GM12874 (cell line): Measurements from ENCODE around the gene TAS2R39.

ENCODE experiments used
- TF ChIP-seq, protein P1 (sequence below): IDR thresholded peaks from 2 replicates; pipeline ENCODE4 v1.5.1; 2011; ENCODE audit warnings: low read depth, mild to moderate bottlenecking, control low read depth, low read length, moderate library complexity; ENCODE audit not compliant: insufficient read depth

Gene TAS2R39

DNA sequence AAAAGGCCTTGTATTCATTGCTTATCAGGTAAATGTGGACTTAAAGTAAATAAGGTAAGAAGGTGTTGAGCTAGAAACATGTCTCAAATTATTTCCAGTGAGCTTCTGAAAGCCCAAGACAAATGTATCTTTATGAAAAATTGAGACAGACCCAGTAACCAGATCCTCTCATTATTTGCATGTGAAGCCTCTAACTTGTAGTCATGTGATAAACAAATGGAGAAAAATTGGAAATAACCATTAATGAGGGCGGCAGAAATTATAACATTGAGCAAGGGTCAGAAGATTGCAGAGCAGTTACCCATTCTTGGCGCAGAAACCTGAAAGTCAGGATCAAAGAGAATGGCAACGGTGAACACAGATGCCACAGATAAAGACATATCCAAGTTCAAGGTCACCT lies 38.5 kb downstream of the TAS2R39 start, which contains the start of gene TAS2R40:
TSS of gene TAS2R40 (plus strand) at position 301 of the 400 bp plus-strand sequence. CDS start at position 343, 42 bp downstream.
- TF ChIP-seq, protein P1, sequence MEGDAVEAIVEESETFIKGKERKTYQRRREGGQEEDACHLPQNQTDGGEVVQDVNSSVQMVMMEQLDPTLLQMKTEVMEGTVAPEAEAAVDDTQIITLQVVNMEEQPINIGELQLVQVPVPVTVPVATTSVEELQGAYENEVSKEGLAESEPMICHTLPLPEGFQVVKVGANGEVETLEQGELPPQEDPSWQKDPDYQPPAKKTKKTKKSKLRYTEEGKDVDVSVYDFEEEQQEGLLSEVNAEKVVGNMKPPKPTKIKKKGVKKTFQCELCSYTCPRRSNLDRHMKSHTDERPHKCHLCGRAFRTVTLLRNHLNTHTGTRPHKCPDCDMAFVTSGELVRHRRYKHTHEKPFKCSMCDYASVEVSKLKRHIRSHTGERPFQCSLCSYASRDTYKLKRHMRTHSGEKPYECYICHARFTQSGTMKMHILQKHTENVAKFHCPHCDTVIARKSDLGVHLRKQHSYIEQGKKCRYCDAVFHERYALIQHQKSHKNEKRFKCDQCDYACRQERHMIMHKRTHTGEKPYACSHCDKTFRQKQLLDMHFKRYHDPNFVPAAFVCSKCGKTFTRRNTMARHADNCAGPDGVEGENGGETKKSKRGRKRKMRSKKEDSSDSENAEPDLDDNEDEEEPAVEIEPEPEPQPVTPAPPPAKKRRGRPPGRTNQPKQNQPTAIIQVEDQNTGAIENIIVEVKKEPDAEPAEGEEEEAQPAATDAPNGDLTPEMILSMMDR, result no peak

- TF ChIP-seq, protein P1, result no peak
Measured at GRCh38 chr7:143222782-143223181, 39.6 kb downstream of the TAS2R39 start.

- TF ChIP-seq, protein P1, result no peak
Measured at GRCh38 chr7:143223784-143224183, 40.6 kb downstream of the TAS2R39 start.

DNA sequence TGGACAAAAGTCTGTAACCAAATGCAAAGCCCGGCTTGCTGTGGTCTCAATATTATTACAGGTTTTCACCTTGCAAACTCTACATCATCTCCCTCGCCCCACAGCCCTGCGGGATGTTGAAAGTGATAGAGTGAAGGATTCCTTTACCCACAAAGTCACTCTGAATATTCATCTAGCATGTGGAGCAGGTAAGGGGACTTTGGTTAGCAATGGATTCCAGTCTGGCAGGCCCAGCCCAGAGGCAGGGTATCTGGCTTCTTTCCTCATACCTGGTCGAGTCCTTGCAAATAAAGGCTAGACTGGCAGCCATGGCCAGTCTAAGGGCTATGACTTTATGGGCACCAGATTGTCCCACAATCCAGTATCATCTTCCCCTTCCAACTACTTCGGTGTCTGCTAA lies 41.8 kb downstream of the TAS2R39 start:
- TF ChIP-seq, protein P1, result no peak

DNA sequence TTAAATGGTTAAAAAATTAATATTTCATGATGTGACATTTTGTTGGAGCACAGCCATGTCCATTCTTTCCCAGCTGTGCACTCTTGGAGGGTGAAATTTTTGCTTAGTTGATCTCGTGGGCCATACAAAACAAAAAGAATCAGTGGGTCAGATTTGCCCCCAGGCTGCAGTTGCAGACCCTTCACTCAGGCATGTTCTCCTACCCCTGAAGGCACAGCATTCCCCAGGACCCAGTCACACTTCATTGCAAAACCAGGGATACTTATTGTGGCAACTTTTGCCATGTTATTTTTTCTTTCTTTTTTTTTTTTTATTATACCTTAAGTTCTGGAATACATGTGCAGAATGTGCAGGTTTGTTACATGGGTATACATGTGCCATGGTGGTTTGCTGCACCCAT lies 44.6 kb downstream of the TAS2R39 start:
- TF ChIP-seq, protein P1, result no peak

DNA sequence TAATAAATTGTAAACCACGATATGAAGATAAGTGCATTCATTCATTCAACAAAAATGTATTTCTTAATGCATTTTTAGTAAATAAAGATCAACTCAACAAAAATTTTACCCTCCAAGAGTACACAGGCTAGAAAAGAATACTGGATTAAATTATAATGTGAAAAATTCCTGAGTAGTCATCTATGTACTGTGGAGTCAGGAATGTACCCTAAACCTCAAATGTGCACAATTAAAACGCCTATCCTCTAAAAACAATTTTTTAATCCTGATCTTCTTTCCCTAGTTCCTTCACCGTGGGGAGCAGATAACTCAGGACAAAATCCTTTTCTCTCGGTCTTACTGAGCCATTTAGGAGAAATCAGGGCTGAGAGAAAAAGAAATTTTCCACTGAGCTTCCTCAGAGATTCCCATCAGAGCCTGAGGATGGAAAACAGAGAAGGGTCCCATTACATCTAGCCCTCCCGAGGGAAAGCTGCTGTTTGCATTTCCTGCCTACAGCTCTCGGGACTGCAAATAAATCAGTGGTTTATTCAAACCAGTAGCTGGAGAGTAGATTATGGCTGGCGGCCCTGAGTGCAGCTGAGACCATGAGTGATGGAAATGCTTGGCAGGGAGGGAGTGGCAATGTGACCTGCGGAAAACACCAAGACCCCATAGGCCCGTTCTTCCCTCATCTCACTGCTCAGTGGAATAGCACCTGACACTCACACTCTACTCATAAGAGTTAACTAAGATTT lies 46.0 kb downstream of the TAS2R39 start:
- TF ChIP-seq, protein P1, result no peak

DNA sequence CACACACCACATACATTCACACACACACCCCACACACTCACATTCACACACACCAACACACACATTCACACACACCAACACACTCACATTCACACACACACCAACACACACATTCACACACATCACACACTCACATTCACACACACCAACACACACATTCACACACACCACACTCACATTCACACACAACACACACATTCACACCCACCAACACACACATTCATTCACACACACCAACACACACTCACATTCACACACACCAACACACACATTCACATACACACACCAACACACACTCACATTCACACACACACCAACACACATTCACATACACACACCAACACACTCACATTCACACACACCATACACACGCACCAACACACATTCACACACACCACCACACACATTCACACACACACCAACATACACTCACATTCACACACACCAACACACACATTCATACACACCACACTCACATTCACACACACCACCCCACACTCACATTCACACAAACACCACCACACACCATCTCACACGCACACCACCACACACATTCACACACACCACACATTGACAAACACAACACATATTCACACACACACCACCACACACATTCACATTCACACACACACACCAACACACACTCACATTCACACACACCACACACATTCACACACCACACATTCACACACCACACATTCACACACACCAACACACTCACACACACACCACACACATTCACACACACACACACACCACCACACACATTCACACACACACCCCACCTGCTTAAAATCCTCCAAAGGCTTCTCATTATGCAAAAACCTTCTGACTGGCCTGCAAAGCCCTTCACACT lies 47.6 kb downstream of the TAS2R39 start:
- TF ChIP-seq, protein P1, result no peak
